NCI-H128 (cell line): ENCODE data around the gene IFNG.
"Not testable (repeated sequence)": the region's sequence is repeated elsewhere in the genome, so short reads cannot be mapped to it uniquely, and the experiment has no call there.

ENCODE experiments used
- DNase-seq: peaks from one replicate; lab custom pipeline; 2025; ENCODE audit not compliant: unreplicated experiment; lab: John Stamatoyannopoulos, UW

Gene IFNG

GRCh38 chr12:68159681-68160304, at the start of gene IFNG:
IFNG (minus strand) TSS chr12:68159740; CDS start chr12:68159615, 125 bp downstream.
- no peak for DNase-seq

GRCh38 chr12:68209048-68209728, 49.6 kb upstream of the IFNG start:
- peak; percentile 45 for DNase-seq

GRCh38 chr12:68207276-68207675, 47.7 kb upstream of the IFNG start:
- DNase-seq = peak; percentile 47

- DNase-seq = no peak
Measured at GRCh38 chr12:68206446-68206845, 46.9 kb upstream of the IFNG start.

- DNase-seq = no peak
Measured at GRCh38 chr12:68203460-68203875, 43.9 kb upstream of the IFNG start.

GRCh38 chr12:68200854-68201253, 41.3 kb upstream of the IFNG start:
- DNase-seq = no peak

- DNase-seq = no peak
Measured at GRCh38 chr12:68199127-68199526, 39.6 kb upstream of the IFNG start.

GRCh38 chr12:68198507-68199086, 39.1 kb upstream of the IFNG start:
- no peak for DNase-seq

- no peak for DNase-seq
Measured at GRCh38 chr12:68190301-68190700, 30.8 kb upstream of the IFNG start.

GRCh38 chr12:68189821-68190242, 30.3 kb upstream of the IFNG start:
- no peak for DNase-seq

- no peak for DNase-seq
Measured at GRCh38 chr12:68185598-68185997, 26.1 kb upstream of the IFNG start.

GRCh38 chr12:68180792-68181744, 21.5 kb upstream of the IFNG start:
- no peak for DNase-seq

GRCh38 chr12:68178774-68179439, 19.4 kb upstream of the IFNG start:
- DNase-seq = no peak

- no peak for DNase-seq
Measured at GRCh38 chr12:68178184-68178583, 18.6 kb upstream of the IFNG start.

GRCh38 chr12:68177562-68177961, 18.0 kb upstream of the IFNG start:
- DNase-seq = no peak

GRCh38 chr12:68176257-68176656, 16.7 kb upstream of the IFNG start:
- DNase-seq = no peak

- no peak for DNase-seq
Measured at GRCh38 chr12:68175557-68176061, 16.1 kb upstream of the IFNG start.

- not testable (repeated sequence) for DNase-seq
Measured at GRCh38 chr12:68174761-68175160, 15.2 kb upstream of the IFNG start.

- DNase-seq = no peak
Measured at GRCh38 chr12:68173792-68174191, 14.3 kb upstream of the IFNG start.

GRCh38 chr12:68170726-68171125, 11.2 kb upstream of the IFNG start:
- no peak for DNase-seq
